Measurements from ENCODE around the gene ACTR8.

DNA sequence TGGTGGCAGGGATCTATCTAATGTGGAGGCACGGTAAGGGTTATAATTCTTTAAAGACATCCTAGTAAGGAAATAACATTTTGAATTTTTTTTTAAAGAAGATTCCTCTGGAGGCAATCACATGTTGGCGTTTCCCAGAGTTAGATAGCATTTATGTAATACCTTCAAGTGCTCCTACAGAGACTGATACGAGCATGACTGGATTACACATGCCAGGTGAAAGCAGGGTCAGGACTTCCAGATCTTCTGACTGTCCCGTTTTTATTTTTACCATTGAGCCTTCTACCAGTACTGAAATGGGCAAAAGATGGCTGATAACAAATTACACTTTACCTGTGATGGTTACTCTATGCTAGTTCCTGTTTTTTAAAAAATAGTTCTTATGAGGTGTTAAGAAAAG, 21.8 kb downstream of the ACTR8 start:
- TF ChIP-seq CTCF (IDR thresholded peaks at IDR 0.05) (no peak), POLR2A (IDR thresholded peaks at IDR 0.05) (no peak)
